Nephron progenitor cell (in vitro differentiated cells): Measurements from ENCODE around the gene CNGA2.

Experiments used
- DNase-seq: peaks from one replicate; pipeline ENCODE4 v3.0.0; 2021
- H3K27ac Mint-ChIP-seq: 2 replicates; pipeline ENCODE4 v1.8.0; 2021; ENCODE audit warnings: mild to moderate bottlenecking, moderate library complexity, mixed read lengths
- H3K27me3 Mint-ChIP-seq: 2 replicates; pipeline ENCODE4 v1.8.0; 2021; ENCODE audit warnings: mild to moderate bottlenecking, low read depth, mixed read lengths; ENCODE audit not compliant: poor library complexity
- H3K36me3 Mint-ChIP-seq: 2 replicates; pipeline ENCODE4 v1.8.0; 2021; ENCODE audit warnings: low read depth, mixed read lengths
- H3K4me1 Mint-ChIP-seq: 2 replicates; pipeline ENCODE4 v1.8.0; 2021; ENCODE audit warnings: mixed read lengths
- H3K4me3 Mint-ChIP-seq: 2 replicates; pipeline ENCODE4 v1.8.0; 2021; ENCODE audit warnings: mild to moderate bottlenecking, moderate library complexity, mixed read lengths
- H3K9me3 Mint-ChIP-seq: 2 replicates; pipeline ENCODE4 v1.8.0; 2021; ENCODE audit warnings: mild to moderate bottlenecking, moderate library complexity, mixed read lengths
- CTCF ChIP-seq: fragments of 200-600 bp; sonication (generic); IDR thresholded peaks from 2 replicates; pipeline ENCODE4 v1.5.0; 2021; ENCODE audit warnings: antibody characterized with exemption

Gene CNGA2

GRCh38 chrX:151745651-151746050 is 11.1 kb downstream of the CNGA2 start:
- no peak overlapping the region for H3K27ac Mint-ChIP-seq
- H3K4me1 Mint-ChIP-seq = peaks cover 14% of the 10 kb centered on the region
- no peak overlapping the region for H3K4me3 Mint-ChIP-seq
- H3K36me3 Mint-ChIP-seq = no peaks in the 10 kb centered on the region
- no peak for TF ChIP-seq CTCF
- DNase-seq = no peak
- H3K9me3 Mint-ChIP-seq = peaks cover 56% of the 10 kb centered on the region
- H3K27me3 Mint-ChIP-seq = peaks cover 3% of the 10 kb centered on the region

- H3K36me3 Mint-ChIP-seq = no peaks in the 10 kb centered on the region
- H3K27me3 Mint-ChIP-seq = peaks cover 4% of the 10 kb centered on the region
- no peak overlapping the region for H3K4me3 Mint-ChIP-seq
- TF ChIP-seq CTCF = no peak
- DNase-seq = no peak
- peaks cover 14% of the 10 kb centered on the region for H3K4me1 Mint-ChIP-seq
- no peak overlapping the region for H3K27ac Mint-ChIP-seq
- H3K9me3 Mint-ChIP-seq = peaks cover 56% of the 10 kb centered on the region
These were observed 12.0 kb downstream of the CNGA2 start for GRCh38 chrX:151746502-151746901.

GRCh38 chrX:151750511-151750910 is 16.0 kb downstream of the CNGA2 start:
- Mint-ChIP-seq H3K36me3 (no peaks in the 10 kb centered on the region), H3K4me3 (no peak overlapping the region), H3K4me1 (peaks cover 27% of the 10 kb centered on the region), H3K9me3 (peaks cover 46% of the 10 kb centered on the region), H3K27me3 (peaks cover 10% of the 10 kb centered on the region), H3K27ac (no peak overlapping the region)
- DNase-seq = no peak
- TF ChIP-seq CTCF = no peak

GRCh38 chrX:151752847-151753246 is 18.3 kb downstream of the CNGA2 start:
- Mint-ChIP-seq H3K9me3 (peaks cover 52% of the 10 kb centered on the region), H3K4me3 (no peak overlapping the region), H3K27me3 (peaks cover 7% of the 10 kb centered on the region), H3K4me1 (peaks cover 27% of the 10 kb centered on the region), H3K36me3 (no peaks in the 10 kb centered on the region), H3K27ac (no peak overlapping the region)
- no peak for TF ChIP-seq CTCF
- DNase-seq = no peak

GRCh38 chrX:151753313-151754046 is 18.9 kb downstream of the CNGA2 start:
- no peaks in the 10 kb centered on the region for H3K36me3 Mint-ChIP-seq
- H3K4me1 Mint-ChIP-seq = peaks cover 27% of the 10 kb centered on the region
- TF ChIP-seq CTCF = peak; percentile 76
- peak; percentile 63 for DNase-seq
- peaks cover 7% of the 10 kb centered on the region for H3K27me3 Mint-ChIP-seq
- H3K27ac Mint-ChIP-seq = no peak overlapping the region
- no peak overlapping the region for H3K4me3 Mint-ChIP-seq
- peaks cover 59% of the 10 kb centered on the region for H3K9me3 Mint-ChIP-seq

- H3K9me3 Mint-ChIP-seq = peaks cover 57% of the 10 kb centered on the region
These were observed 19.5 kb downstream of the CNGA2 start for GRCh38 chrX:151754047-151754429.

More at GRCh38 chrX:151754047-151754429, 19.5 kb downstream of the CNGA2 start:
- TF ChIP-seq CTCF = no peak
- peaks cover 21% of the 10 kb centered on the region for H3K4me1 Mint-ChIP-seq
- no peaks in the 10 kb centered on the region for H3K36me3 Mint-ChIP-seq
- DNase-seq = no peak
- no peak overlapping the region for H3K4me3 Mint-ChIP-seq
- no peak overlapping the region for H3K27ac Mint-ChIP-seq
- peaks cover 7% of the 10 kb centered on the region for H3K27me3 Mint-ChIP-seq
